Ramos (cell line): ENCODE measurements around the gene NLGN1.
"Not testable (repeated sequence)": the region's sequence is repeated elsewhere in the genome, so short reads cannot be mapped to it uniquely, and the experiment has no call there.

Source experiments
- in situ Hi-C: fragments of 300-500 bp; cut with MboI; formaldehyde crosslinking; loops from one replicate; pipeline ENCODE4 v1.14.3; 2022; ENCODE audit warnings: low sequenced_read_pairs; ENCODE audit not compliant: unreplicated experiment

Gene NLGN1

DNA sequence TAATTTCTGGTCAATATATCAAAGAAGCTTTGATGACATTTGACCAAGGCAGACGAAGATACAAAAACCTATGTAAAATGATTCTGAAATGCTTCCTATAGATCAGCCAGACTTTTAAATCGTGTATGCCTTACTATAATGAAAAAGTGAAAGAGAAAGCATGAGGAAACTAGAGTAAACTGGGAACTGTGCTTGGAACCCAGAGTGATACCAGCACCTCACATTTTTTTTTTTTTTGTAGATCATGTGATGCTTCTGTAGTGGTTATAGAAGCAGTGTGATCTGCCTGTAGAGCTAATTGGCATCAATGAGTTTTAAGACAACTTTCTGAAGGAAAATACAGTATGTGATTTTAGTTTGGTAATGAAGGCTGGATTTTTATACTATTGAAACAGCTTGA is 150.7 kb downstream of the NLGN1 start:
- in situ Hi-C loops, result no loop called here

DNA sequence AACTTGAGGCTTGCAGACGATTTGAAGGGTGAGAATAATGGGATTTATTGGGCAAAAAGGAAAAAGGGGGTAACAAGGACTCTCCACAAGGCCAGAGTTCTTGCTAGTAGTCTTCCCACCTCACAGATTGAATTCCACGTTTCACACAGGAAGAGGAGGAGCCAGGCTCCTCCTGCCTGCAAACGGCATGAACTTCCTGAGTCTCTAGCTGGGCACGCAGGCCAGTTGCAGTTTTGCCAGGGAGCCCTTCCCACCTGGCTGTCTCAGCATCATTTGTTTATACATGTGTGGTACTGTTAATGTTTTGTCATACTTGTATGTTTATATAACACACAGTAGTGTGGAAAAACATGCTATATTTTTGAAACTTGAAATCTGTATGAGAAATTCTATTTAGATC is 155.0 kb downstream of the NLGN1 start:
- in situ Hi-C loops, result no loop called here

DNA sequence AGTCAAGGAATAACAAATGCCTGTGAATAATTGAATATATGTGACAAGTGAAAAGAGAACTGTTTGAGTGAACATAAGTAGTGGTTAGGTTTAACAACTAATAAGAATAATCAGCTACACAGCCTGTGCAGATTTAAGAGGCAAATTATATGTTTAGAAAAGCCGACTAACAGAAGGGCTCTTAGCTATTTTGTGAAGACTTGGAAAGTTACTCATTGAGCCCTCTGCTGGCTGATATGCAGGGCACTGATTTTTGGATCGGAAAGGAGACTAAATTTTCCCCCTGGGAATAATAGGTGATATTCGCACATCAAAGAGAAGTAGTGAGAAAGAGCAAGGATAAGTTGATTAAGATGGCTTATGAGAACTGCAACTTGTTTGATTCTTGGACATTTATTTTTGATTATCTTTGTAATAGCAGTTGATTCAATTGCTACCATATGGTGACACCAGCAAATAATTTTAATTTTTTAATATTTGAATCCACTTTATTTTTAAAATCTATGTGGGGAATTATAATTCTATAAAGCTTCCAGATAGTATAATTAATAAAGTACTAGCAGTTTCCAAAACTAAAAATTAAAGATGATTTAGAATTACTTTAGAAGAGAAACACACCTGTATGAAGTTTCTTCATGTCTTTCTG is 156.2 kb downstream of the NLGN1 start:
- in situ Hi-C loops, result no loop called here

DNA sequence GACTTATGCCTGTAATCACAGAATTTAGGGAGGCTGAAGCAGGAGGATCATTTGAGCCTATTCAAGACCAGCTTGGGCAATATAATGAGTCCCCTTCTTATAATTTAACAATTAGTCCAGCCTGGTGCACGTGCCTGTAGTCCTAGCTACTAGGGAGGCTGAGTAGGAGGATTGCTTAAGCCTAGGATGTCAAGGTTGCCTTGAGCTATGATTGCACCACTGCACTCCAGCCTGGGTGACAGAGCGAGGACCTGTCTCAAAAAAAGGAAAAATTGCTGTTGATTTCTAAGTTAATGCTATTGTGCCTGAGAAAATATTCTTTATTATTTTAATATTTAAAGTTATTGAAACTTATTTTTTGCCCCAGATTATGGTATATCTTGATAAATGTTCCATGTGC is 159.0 kb downstream of the NLGN1 start:
- in situ Hi-C loops, result no loop called here

- in situ Hi-C loops, result no loop called here
These were observed 170.5 kb downstream of the NLGN1 start for GRCh38 chr3:173567997-173568396.

DNA sequence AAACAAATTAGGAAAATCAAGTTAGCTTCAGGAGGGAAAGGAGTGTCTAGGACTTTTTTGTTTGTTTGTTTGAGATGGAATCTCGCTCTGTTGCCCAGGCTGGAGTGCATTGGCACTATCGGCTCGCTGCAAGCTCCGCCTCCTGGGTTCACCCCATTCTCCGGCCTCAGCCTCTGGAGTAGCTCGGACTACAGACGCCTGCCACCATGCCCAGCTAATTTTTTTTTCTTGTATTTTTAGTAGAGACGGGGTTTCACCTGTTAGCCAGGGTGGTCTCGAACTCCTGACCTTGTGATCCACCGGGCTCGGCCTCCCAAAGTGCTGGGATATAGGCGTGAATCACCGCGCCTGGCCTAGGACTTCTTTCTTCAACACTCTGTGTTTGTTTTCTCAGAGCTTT is 171.1 kb downstream of the NLGN1 start:
- in situ Hi-C loops, result no loop called here

DNA sequence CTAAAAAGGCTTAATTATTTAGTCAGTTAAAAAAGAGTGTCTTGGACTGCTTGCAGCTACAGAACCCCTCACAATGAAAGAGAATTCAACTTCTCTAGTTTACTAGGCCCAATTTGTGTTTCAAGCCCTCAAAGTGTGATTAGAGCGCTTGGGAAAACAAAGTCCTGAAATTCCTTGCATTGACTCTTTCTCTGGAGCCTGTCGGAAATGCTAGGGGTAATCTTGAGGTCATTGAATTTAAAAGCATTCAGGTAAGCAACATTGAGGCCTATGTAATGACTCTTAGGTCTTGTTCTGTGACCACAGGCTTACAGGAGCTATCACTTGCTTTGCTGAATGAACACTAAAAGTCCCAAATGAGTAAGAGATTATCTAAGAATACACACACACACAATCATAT is 186.0 kb downstream of the NLGN1 start:
- in situ Hi-C loops, result no loop called here

GRCh38 chr3:173584093-173584837 is 186.7 kb downstream of the NLGN1 start:
- in situ Hi-C loops, result no loop called here

DNA sequence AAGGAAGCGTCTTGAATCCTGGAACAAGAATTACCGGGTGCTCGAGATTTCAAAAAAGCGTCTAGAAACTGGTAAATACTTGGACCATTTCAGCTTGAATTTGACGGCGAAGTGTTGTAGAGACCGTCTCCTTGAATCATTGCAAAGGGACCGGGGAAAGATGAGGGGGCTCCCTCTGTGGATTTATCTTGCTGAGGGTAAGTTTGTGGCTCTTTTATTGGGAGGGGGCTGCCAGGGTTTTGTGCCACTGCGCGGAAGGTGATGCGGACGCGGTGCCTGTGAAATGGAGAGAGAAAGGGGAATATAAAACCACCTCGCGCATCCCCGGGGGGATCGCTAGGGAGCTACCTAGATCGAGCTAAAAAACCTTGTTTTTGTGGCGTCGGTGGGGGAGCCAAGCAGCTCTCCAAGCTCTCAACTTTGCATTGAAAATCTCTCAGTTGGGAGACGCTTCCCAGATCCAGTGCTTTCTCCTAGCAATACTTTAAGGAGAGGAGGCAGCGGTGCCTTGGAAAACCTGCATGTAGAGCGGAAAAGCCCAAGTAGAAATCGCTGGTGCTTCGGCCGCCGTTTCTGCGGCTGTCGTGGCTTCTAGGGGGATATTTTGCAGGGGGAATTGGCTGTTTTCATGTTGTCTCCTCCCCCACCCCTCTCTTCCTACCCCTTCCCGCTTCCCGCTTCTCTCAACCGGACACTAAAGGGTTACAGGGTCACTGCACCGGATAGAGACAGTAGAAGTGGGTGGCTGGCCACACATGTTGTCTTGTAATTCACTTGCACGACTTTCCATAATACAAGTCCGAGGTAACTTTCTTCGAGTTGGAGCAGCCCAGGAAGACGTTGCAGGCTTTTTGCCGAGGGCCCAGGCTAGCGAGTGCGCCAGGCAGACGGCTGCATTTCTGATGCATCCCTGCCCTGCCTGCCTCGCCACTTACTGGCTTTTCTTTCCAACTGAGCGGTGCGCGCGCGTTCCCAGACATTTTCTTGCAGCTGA is 187.6 kb downstream of the NLGN1 start:
- in situ Hi-C loops, result no loop called here

DNA sequence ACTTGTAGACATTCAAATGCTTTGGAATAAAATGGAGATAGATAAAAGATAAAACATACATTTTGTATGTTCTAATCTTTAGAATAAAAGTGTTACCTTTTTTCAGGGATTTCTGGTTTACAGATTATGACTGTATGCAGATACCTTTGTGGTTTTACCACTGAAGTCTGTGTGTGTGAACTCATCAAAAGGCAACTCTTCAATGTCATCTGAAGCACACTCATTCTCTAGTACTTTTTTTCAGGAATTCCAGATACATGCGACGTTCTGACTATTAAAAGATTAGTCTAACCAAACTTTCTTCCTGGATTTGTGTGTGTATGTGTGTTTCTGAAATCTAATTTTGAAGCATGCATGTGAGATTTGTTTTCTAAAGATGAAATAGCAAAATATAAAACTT is 188.6 kb downstream of the NLGN1 start:
- in situ Hi-C loops, result no loop called here

DNA sequence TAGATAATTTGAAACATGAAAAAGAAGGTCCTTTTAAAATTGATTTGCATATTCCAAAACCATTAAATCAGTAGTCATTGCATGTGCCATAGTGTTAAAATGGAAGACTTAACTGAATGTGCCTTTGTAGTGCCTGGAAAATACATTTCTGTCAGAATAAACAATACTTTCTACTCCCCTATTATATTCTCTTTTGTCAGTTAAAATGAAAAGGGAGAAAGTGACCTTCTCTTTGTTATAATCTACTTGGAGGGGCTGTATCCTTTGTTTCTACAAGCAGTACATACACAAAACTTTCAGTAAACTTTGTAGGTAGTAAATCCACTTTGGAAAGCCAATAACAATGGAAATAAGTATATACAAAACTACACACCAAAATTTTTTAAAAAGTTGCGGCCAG is 189.5 kb downstream of the NLGN1 start:
- in situ Hi-C loops, result no loop called here

DNA sequence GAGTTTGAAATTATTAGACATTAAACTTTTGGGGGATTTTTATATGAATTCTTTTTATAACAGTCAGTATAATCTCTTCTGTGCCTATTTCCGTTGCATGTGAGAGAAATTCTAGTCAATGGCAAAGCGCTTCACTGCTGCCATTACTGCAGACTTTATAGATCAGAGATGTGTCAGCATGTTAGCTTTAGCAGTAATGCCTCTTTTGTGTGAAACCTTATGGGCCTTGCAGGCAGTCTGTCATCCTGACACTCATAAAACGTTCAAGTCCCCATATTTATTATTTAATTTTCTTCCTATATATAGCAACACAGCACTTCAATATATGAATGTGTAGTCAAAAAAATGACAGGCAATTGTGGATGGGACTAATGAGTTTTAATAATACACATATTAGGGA is 191.0 kb downstream of the NLGN1 start:
- in situ Hi-C loops, result no loop called here

GRCh38 chr3:173589116-173589515 is 191.6 kb downstream of the NLGN1 start:
- in situ Hi-C loops, result no loop called here

GRCh38 chr3:173591401-173591800 is 193.9 kb downstream of the NLGN1 start:
- in situ Hi-C loops, result no loop called here

DNA sequence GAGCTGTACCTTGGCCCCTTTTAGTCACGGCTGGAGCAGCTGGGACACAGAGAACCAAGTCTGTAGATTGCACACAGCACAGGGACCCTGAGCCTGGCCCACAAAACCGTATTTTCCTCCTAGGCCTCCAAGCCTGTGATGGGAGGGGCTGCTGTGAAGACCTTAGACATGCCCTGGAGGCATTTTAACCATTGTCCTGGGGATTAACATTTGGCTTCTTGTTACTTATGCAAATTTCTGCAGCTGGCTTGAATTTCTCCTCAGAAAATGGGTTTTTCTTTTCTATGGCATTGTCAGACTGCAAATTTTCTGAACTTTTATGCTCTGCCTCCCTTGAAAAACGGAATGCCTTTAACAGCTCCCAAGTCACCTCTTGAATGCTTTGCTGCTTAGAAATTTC is 197.3 kb downstream of the NLGN1 start:
- in situ Hi-C loops, result not testable (repeated sequence)

DNA sequence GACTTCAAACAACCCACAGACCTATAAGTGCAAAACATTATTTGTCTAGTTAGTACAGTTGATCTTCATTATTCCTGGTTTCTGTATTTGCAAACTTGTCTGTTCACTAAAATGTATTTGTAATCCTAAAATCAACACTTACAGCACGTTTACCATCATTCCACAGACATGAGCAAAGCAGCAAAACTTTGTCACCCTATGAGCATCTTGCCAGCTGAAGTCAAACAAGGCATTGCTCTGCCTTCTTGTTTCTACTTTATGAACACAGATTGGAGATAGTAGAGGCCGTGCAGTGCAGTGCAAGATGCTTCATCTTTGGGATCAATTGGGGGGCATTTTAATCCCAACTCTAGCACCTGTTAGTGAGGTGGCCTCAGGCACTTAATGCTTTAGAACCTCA is 202.1 kb downstream of the NLGN1 start:
- in situ Hi-C loops, result no loop called here

DNA sequence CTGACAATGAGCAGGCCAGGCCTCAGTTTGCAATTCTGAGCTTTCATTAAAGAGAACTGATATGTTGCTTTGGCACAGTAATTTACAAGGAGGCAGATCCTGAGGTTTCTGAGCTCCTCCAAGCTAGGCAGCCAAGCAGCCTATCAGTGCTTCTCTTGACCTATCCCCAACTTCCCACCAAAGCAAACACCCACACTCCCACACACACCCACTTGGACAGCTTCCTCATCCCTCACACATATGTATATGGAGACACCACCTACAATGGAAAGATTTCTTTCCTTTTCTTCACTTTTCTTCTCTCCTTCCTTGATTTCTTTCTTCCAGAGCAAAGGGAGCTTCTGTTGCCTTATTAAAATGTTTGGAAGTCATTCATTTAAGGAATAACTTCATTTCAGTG is 217.0 kb downstream of the NLGN1 start:
- in situ Hi-C loops, result no loop called here

- in situ Hi-C loops, result no loop called here
These were observed 218.1 kb downstream of the NLGN1 start for GRCh38 chr3:173615661-173616060.

GRCh38 chr3:173617490-173617889 is 219.9 kb downstream of the NLGN1 start:
- in situ Hi-C loops, result no loop called here

- in situ Hi-C loops, result no loop called here
These were observed 220.6 kb downstream of the NLGN1 start for GRCh38 chr3:173618148-173618547.

DNA sequence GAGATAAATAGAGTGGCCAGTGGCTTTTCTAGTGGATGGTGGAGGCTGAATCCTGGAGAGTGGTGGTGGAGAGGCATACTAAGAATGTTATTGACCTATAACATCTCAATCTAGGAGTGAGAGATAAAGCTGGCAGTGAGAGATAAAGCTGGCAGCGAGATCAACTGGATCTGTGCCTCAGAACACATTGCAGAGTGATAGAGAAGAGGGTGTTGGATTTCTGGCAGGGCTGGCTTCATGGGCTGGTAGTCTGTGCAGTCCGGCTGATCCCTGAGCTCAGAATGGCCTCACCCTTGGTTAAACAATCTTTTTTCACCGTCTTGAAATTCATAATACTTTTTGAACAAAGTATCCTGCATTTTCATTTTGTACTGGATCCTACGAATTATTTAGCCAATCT is 221.2 kb downstream of the NLGN1 start:
- in situ Hi-C loops, result no loop called here
